Tibial nerve (tissue), 4 donors: ENCODE measurements around the gene ADAMTS12.

Experiments
- CTCF ChIP-seq, 5 experiments: fragments of 200-600 bp in 3 of 5; fragments of 450-650 bp in 2 of 5; sonication (generic) in 3 of 5; IDR thresholded peaks; one replicate each; pipeline ENCODE4 v1.5.1; 2016 to 2019; ENCODE audit warnings: antibody characterized with exemption in 5 of 5, mild to moderate bottlenecking in 3 of 5, moderate library complexity in 2 of 5
- EP300 ChIP-seq, 2 donors: sonication (generic); formaldehyde crosslinking; IDR thresholded peaks; one replicate each; pipeline ENCODE4 v1.6.1; 2017; ENCODE audit warnings: antibody characterized with exemption in 2 of 2, mild to moderate bottlenecking in 1 of 2

DNA sequence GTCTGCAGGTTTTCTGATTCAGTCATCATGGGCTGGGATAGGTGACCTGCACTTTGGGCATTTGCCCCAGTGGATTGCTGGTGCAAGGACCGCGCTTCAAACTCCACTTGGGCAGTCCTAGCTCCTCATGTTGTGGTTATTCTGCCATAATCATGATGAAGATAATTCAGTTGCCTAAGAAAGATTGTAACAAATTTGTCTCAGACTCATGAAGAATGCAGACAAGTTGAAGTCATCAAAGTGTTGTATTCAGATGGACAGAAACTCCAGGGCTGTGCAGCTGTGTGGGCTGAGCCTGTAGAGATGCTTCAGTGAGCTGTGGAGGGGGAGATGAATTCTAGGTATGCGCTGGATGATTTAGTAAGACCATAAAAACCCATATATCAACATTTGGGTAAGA lies 412.5 kb downstream of the ADAMTS12 start:
- TF ChIP-seq CTCF (IDR thresholded peaks at IDR 0.05) (no peak), EP300 (IDR thresholded peaks at IDR 0.05) (no peak)
